HepG2 (cell line): ENCODE measurements around the gene TNRC18. TPM values are rescaled to one million over a fixed set of nuclear protein-coding genes. Genes with fewer than 3 reads are reported as not detected.

ENCODE experiments used
- TAF1 ChIP-seq: sonication (generic); formaldehyde crosslinking; IDR thresholded peaks from 2 replicates; pipeline ENCODE4 v1.4.0; 2020; ENCODE audit warnings: missing genetic modification reagents
- ZBTB49 ChIP-seq: sonication (generic); formaldehyde crosslinking; IDR thresholded peaks from 2 replicates; pipeline ENCODE4 v1.4.0; 2020; ENCODE audit warnings: missing genetic modification reagents, borderline replicate concordance
- polyA plus RNA-seq, 8 experiments: library from polyadenylated mRNA; depleted of rRNA in 3 of 8; stranded (reverse) in 7 of 8; unstranded in 1 of 8; fragments of >200 nt; fragmentation: Illumina TruSeq in 4 of 8; extraction: Trizol in 4 of 8; gene quantifications; 2 replicates each; pipeline versions ENCODE4 v1.2.1 to v1.2.3, GENCODE V29; 2011 to 2016; ENCODE audit warnings: low read depth in 4 of 8, missing spikeins in 1 of 8, mixed read lengths in 1 of 8; ENCODE audit not compliant: insufficient read depth in 1 of 8
- total RNA-seq, 5 experiments: library from RNA; depleted of rRNA; stranded (reverse); fragments of >200 nt; fragmentation: Illumina TruSeq; extraction: Trizol; gene quantifications; 2 replicates each; pipeline ENCODE4 v1.2.3, GENCODE V29; 2016; ENCODE audit warnings: low read depth in 1 of 5
- TF ChIP-seq, protein P1 (sequence below): sonication (generic); formaldehyde crosslinking; IDR thresholded peaks from 2 replicates; pipeline ENCODE4 v1.5.1; 2020; ENCODE audit warnings: mild to moderate bottlenecking, missing genetic modification reagents, moderate library complexity

TNRC18 gene
- total and polyA plus RNA-seq, 2 of the 13 experiments (the other 11 are each of a cell fraction or from before 2014, with no cell fraction given): 11.7 to 17.4 TPM

DNA sequence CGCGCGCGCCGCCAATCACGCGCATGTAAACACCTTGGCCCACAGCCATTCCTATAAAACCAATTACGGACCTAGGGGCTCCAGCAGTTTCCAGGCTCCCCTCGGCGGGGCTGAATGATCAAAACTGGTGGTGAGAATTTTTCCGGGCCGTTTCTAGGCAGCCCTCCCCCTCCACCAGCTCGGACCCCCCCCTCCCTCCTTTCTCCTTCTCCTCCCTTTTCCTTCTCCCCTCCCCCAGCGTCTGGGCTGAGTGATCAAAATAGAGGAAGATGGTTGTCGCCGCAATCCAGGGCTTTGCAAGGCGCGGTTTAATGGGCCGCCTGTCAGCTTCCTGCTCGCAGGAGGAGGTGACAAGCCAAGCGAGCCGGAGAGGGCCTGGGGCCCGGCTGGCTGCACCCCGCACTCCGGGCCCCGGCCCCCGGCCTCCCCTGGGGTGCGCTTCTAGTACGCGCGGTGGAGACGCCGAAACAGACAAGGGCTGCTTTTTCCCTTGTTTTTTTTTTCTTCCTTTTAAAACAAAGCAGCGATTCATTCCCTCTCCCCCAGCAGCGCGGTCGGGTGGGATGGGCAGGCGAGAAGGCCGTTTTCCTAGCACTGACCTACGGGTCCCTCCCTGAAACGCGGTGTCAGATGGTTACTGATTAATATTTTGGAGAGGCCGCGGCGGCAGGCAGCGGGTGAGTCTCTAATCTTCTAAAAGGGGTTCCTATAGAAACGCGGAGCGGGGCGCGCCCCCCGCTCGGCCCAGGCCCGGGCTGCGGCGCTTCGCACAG, 528 bp upstream of the TNRC18 start (continued):
- TF ChIP-seq ZBTB49: no peak
- peak; percentile 42; the same call in 1 of the 2 replicates for TF ChIP-seq TAF1 (CRISPR knock-in tag)
- TF ChIP-seq, protein P1, sequence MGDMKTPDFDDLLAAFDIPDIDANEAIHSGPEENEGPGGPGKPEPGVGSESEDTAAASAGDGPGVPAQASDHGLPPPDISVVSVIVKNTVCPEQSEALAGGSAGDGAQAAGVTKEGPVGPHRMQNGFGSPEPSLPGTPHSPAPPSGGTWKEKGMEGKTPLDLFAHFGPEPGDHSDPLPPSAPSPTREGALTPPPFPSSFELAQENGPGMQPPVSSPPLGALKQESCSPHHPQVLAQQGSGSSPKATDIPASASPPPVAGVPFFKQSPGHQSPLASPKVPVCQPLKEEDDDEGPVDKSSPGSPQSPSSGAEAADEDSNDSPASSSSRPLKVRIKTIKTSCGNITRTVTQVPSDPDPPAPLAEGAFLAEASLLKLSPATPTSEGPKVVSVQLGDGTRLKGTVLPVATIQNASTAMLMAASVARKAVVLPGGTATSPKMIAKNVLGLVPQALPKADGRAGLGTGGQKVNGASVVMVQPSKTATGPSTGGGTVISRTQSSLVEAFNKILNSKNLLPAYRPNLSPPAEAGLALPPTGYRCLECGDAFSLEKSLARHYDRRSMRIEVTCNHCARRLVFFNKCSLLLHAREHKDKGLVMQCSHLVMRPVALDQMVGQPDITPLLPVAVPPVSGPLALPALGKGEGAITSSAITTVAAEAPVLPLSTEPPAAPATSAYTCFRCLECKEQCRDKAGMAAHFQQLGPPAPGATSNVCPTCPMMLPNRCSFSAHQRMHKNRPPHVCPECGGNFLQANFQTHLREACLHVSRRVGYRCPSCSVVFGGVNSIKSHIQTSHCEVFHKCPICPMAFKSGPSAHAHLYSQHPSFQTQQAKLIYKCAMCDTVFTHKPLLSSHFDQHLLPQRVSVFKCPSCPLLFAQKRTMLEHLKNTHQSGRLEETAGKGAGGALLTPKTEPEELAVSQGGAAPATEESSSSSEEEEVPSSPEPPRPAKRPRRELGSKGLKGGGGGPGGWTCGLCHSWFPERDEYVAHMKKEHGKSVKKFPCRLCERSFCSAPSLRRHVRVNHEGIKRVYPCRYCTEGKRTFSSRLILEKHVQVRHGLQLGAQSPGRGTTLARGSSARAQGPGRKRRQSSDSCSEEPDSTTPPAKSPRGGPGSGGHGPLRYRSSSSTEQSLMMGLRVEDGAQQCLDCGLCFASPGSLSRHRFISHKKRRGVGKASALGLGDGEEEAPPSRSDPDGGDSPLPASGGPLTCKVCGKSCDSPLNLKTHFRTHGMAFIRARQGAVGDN: peak; percentile 48; the same call in 1 of the 2 replicates
